HepG2 (cell line): ENCODE data around the gene TSPAN5. TPM values are rescaled to one million over a fixed set of nuclear protein-coding genes. Genes with fewer than 3 reads are reported as not detected.

ENCODE experiments used
- ATAC-seq: fragments of 200-7000 bp; cut with Tn5 transposase; 3 replicates; pipeline ENCODE4 v1.9.1; 2020; ENCODE audit warnings: mild to moderate bottlenecking, moderate library complexity
- BruUV-seq: library from RNA; stranded (reverse); fragments of 400-500 nt; replicated peaks from 2 replicates; lab custom pipeline; 2021; lab: Mats Ljungman, UMichigan
- CTCF ChIA-PET: fragments of 300-600 bp; formaldehyde crosslinking; extraction: SDS; loops from one replicate; lab custom pipeline; 2021; ENCODE audit warnings: low total read pairs, inconsistent platforms, low intra/inter-chr PET ratio; lab: Yijun Ruan, JAX
- POLR2A ChIA-PET: fragments of 350-600 bp; sonication (Branson Sonifier 250); formaldehyde crosslinking; loops from one replicate; lab custom pipeline; 2020; ENCODE audit warnings: antibody characterized with exemption, inconsistent platforms; lab: Yijun Ruan, JAX
- DNase-seq: peaks from one replicate; pipeline ENCODE4 v3.0.0-alpha.2; 2015; ENCODE audit warnings: low spot score
- FAIRE-seq: peaks from 3 replicates; lab custom pipeline; 2011; peaks lifted over from hg19 to GRCh38; lab: Jason Lieb, UNC
- H2AFZ ChIP-seq: one replicate; pipeline ENCODE4 v1.6.1; 2011; ENCODE audit warnings: low read length, inconsistent platforms
- H3K27ac ChIP-seq: fragments of 300-600 bp; 3 replicates; pipeline ENCODE4 v1.8.0; 2011; ENCODE audit warnings: mixed run types, mild to moderate bottlenecking, mixed read lengths, low read length, inconsistent platforms; ENCODE audit not compliant: insufficient read depth; ENCODE audit errors: extremely low read length
- H3K27me3 ChIP-seq, 2 experiments: fragments of 200-600 bp in 1 of 2; 2 replicates in 1 of 2; 3 replicates in 1 of 2; pipeline versions ENCODE4 v1.6.0 to v1.8.0; 2011; ENCODE audit warnings: low read length in 2 of 2, mild to moderate bottlenecking in 2 of 2, moderate library complexity in 2 of 2, inconsistent platforms in 1 of 2; ENCODE audit not compliant: insufficient read depth in 2 of 2, control insufficient read depth in 1 of 2
- H3K36me3 ChIP-seq, 2 experiments: fragments of 200-600 bp in 1 of 2; replicated peaks in 1 of 2; 2 replicates in 1 of 2; 3 replicates in 1 of 2; pipeline versions ENCODE4 v1.5.1 to v1.8.0; 2011; ENCODE audit warnings: low read length in 2 of 2, inconsistent platforms in 1 of 2; ENCODE audit not compliant: insufficient read depth in 2 of 2, control insufficient read depth in 1 of 2
- H3K4me1 ChIP-seq: 2 replicates; pipeline ENCODE4 v1.5.1; 2012; ENCODE audit warnings: low read length, inconsistent platforms; ENCODE audit not compliant: insufficient read depth
- H3K4me2 ChIP-seq: 2 replicates; pipeline ENCODE4 v1.6.0; 2011; ENCODE audit warnings: low read depth, low read length, inconsistent platforms
- H3K4me3 ChIP-seq, 3 experiments: fragments of 200-600 bp in 1 of 3; sonication (generic), shearing (Covaris generic) in 1 of 3; replicated peaks in 1 of 3; 2 replicates each; pipeline ENCODE4 v1.5.1; 2011 to 2016; ENCODE audit warnings: low read length in 3 of 3, inconsistent platforms in 2 of 3, low read depth in 2 of 3, mild to moderate bottlenecking in 2 of 3, control low read depth in 1 of 3, mixed read lengths in 1 of 3; ENCODE audit not compliant: insufficient read depth in 1 of 3
- H3K79me2 ChIP-seq: one replicate; pipeline ENCODE4 v1.6.1; 2011; ENCODE audit warnings: low read length, inconsistent platforms; ENCODE audit not compliant: insufficient read depth
- H3K9ac ChIP-seq: 2 replicates; pipeline ENCODE4 v1.6.0; 2011; ENCODE audit warnings: mild to moderate bottlenecking, low read depth, low read length, inconsistent platforms; ENCODE audit not compliant: insufficient read depth
- H3K9me3 ChIP-seq: 2 replicates; pipeline ENCODE4 v1.5.1; 2012; ENCODE audit warnings: mild to moderate bottlenecking, low read length
- H4K20me1 ChIP-seq: 2 replicates; pipeline ENCODE4 v1.6.0; 2011; ENCODE audit warnings: inconsistent platforms, mild to moderate bottlenecking, low read length, moderate library complexity; ENCODE audit not compliant: insufficient read depth
- ELF1 ChIP-seq: sonication (generic); formaldehyde crosslinking; IDR thresholded peaks from 2 replicates; pipeline ENCODE4 v1.4.0; 2020; ENCODE audit warnings: missing genetic modification reagents
- FOXK1 ChIP-seq: sonication (generic); formaldehyde crosslinking; IDR thresholded peaks from 2 replicates; pipeline ENCODE4 v1.4.0; 2020; ENCODE audit warnings: low read depth, missing genetic modification reagents, borderline replicate concordance
- HDAC6 ChIP-seq: fragments of 200-600 bp; sonication (generic); IDR thresholded peaks from 2 replicates; pipeline ENCODE4 v1.7.0; 2017; ENCODE audit warnings: mild to moderate bottlenecking, antibody characterized with exemption, low read length, low read depth
- KAT7 ChIP-seq: IDR thresholded peaks from 2 replicates; pipeline ENCODE4 v1.6.1; 2018; ENCODE audit warnings: borderline replicate concordance, missing compliant biosample characterization
- MAFG ChIP-seq: sonication (generic); formaldehyde crosslinking; IDR thresholded peaks from 2 replicates; pipeline ENCODE4 v1.5.1; 2020; ENCODE audit warnings: mild to moderate bottlenecking, missing genetic modification reagents
- MTA1 ChIP-seq: sonication (generic); formaldehyde crosslinking; IDR thresholded peaks from 2 replicates; pipeline ENCODE4 v1.4.0; 2020; ENCODE audit warnings: missing genetic modification reagents, mild to moderate bottlenecking, borderline replicate concordance
- TARDBP ChIP-seq: sonication (generic); formaldehyde crosslinking; IDR thresholded peaks from 2 replicates; pipeline ENCODE4 v1.8.0; 2022; ENCODE audit warnings: mild to moderate bottlenecking, missing genetic modification reagents
- ZBED4 ChIP-seq: sonication (generic); formaldehyde crosslinking; IDR thresholded peaks from 2 replicates; pipeline ENCODE4 v1.4.0; 2020; ENCODE audit warnings: missing genetic modification reagents, borderline replicate concordance
- ZNF253 ChIP-seq: sonication (generic); formaldehyde crosslinking; IDR thresholded peaks from 2 replicates; pipeline ENCODE4 v1.8.0; 2022; ENCODE audit warnings: mild to moderate bottlenecking, missing genetic modification reagents, borderline replicate concordance
- ZNF451 ChIP-seq: sonication (generic); formaldehyde crosslinking; IDR thresholded peaks from 2 replicates; pipeline ENCODE4 v1.5.0; 2020; ENCODE audit warnings: mild to moderate bottlenecking, missing genetic modification reagents
- ZNF510 ChIP-seq: sonication (generic); formaldehyde crosslinking; IDR thresholded peaks from 2 replicates; pipeline ENCODE4 v1.4.0; 2020; ENCODE audit warnings: low read depth, mild to moderate bottlenecking, missing genetic modification reagents
- ZNF546 ChIP-seq: sonication (generic); formaldehyde crosslinking; conservative IDR thresholded peaks from 2 replicates; pipeline ENCODE4 v1.8.1; 2023; ENCODE audit warnings: mild to moderate bottlenecking, missing genetic modification reagents
- ZNF609 ChIP-seq: sonication (generic); formaldehyde crosslinking; IDR thresholded peaks from 2 replicates; pipeline ENCODE4 v1.4.0; 2020; ENCODE audit warnings: mild to moderate bottlenecking, missing genetic modification reagents, borderline replicate concordance
- WGBS: methylation state at CpG from one replicate; pipeline ENCODE4 v1.1.6; 2017; ENCODE audit warnings: low lambda C conversion rate; 5-methylcytosine and 5-hydroxymethylcytosine counted together
- in situ Hi-C: cut with HindIII; loops from 2 replicates; pipeline ENCODE4 v1.10.0; 2017; ENCODE audit warnings: low pct_unique_long_range_greater_than_20kb; ENCODE audit not compliant: extremely low pct_ligation_motif_present
- intact Hi-C: fragments of 100-400 bp; cut with micrococcal nuclease; formaldehyde crosslinking; loops from one replicate; pipeline ENCODE4 v1.10.0; 2022; ENCODE audit not compliant: unreplicated experiment
- polyA plus RNA-seq, 8 experiments: library from polyadenylated mRNA; depleted of rRNA in 3 of 8; stranded (reverse) in 7 of 8; unstranded in 1 of 8; fragments of >200 nt; fragmentation: Illumina TruSeq in 4 of 8; extraction: Trizol in 4 of 8; gene quantifications; 2 replicates each; pipeline versions ENCODE4 v1.2.1 to v1.2.3, GENCODE V29; 2011 to 2016; ENCODE audit warnings: low read depth in 4 of 8, missing spikeins in 1 of 8, mixed read lengths in 1 of 8; ENCODE audit not compliant: insufficient read depth in 1 of 8
- total RNA-seq, 5 experiments: library from RNA; depleted of rRNA; stranded (reverse); fragments of >200 nt; fragmentation: Illumina TruSeq; extraction: Trizol; gene quantifications; 2 replicates each; pipeline ENCODE4 v1.2.3, GENCODE V29; 2016; ENCODE audit warnings: low read depth in 1 of 5
- TF ChIP-seq, protein P1 (sequence below): sonication (generic); formaldehyde crosslinking; IDR thresholded peaks from 2 replicates; pipeline ENCODE4 v1.8.1; 2023; ENCODE audit warnings: mild to moderate bottlenecking, inconsistent platforms, moderate library complexity, missing genetic modification reagents, borderline replicate concordance

TSPAN5 gene
- total and polyA plus RNA-seq, 2 of the 13 experiments (the other 11 are each of a cell fraction or from before 2014, with no cell fraction given): 0.20 to 0.53 TPM

GRCh38 chr4:98614094-98614493 is 44.3 kb downstream of the TSPAN5 start:
- H2AFZ ChIP-seq: no peak overlapping the region
- H4K20me1 ChIP-seq: no peaks in the 10 kb centered on the region
- FAIRE-seq: no peak
- no peaks in the 10 kb centered on the region for H3K79me2 ChIP-seq
- no peaks in the 10 kb centered on the region for H3K36me3 ChIP-seq
- intact Hi-C loops: no loop called here
- no peak overlapping the region for H3K4me2 ChIP-seq
- no peak overlapping the region for H3K9ac ChIP-seq
- BruUV-seq: no TSS peak
- H3K9me3 ChIP-seq: no peaks in the 10 kb centered on the region
- no peak for DNase-seq
- H3K27ac ChIP-seq: no peak overlapping the region
- peaks cover 0 to 9% of the 10 kb centered on the region in 2 experiments; a peak in 2 of 5 replicates for H3K27me3 ChIP-seq
- ChIA-PET POLR2A (no interaction called here), CTCF (no interaction called here)
- 31% methylated on average over 3 of the region's 3 CpGs for WGBS
- in situ Hi-C loops: no loop called here
- H3K4me1 ChIP-seq: no peaks in the 10 kb centered on the region
- no peak for ATAC-seq
- no peak overlapping the region for H3K4me3 ChIP-seq
- TF ChIP-seq FOXK1 (CRISPR knock-in tag) (no peak), ZNF609 (CRISPR knock-in tag) (no peak), ELF1 (CRISPR knock-in tag) (no peak), ZNF510 (CRISPR knock-in tag) (no peak), ZNF451 (no peak), HDAC6 (no peak), KAT7 (no peak), MTA1 (no peak), MAFG (CRISPR knock-in tag) (no peak), ZNF546 (CRISPR knock-in tag) (no peak), ZBED4 (no peak), TARDBP (CRISPR knock-in tag) (no peak), ZNF253 (CRISPR knock-in tag) (no peak)
- TF ChIP-seq, protein P1, sequence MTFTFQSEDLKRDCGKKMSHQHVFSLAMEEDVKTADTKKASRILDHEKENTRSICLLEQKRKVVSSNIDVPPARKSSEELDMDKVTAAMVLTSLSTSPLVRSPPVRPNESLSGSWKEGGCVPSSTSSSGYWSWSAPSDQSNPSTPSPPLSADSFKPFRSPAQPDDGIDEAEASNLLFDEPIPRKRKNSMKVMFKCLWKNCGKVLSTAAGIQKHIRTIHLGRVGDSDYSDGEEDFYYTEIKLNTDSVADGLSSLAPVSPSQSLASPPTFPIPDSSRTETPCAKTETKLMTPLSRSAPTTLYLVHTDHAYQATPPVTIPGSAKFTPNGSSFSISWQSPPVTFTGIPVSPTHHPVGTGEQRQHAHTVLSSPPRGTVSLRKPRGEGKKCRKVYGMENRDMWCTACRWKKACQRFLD (CRISPR knock-in tag): no peak
